HepG2 (cell line): ENCODE measurements around the gene PPIA. TPM values are rescaled to one million over a fixed set of nuclear protein-coding genes. Genes with fewer than 3 reads are reported as not detected.
A peak's percentile ranks its signal among the peaks of the same experiment; 100 is the strongest.

Experiments used
- CBX2 ChIP-seq, 2 experiments: fragments of 200-600 bp in 1 of 2; sonication (generic); formaldehyde crosslinking in 1 of 2; IDR thresholded peaks; 2 replicates each; pipeline versions ENCODE4 v1.7.0 to v1.8.1; 2018 to 2022; ENCODE audit warnings: low read depth in 2 of 2, low read length in 1 of 2, mild to moderate bottlenecking in 1 of 2, missing genetic modification reagents in 1 of 2
- CREM ChIP-seq, 2 experiments: sonication (generic) in 1 of 2; formaldehyde crosslinking in 1 of 2; IDR thresholded peaks; 2 replicates each; pipeline versions ENCODE4 v1.4.0 to v1.6.1; 2016 to 2020; ENCODE audit warnings: antibody characterized with exemption in 1 of 2, mild to moderate bottlenecking in 1 of 2, missing genetic modification reagents in 1 of 2
- ETS1 ChIP-seq: sonication (generic); formaldehyde crosslinking; IDR thresholded peaks from 2 replicates; pipeline ENCODE4 v1.4.0; 2020; ENCODE audit warnings: missing genetic modification reagents
- ETV6 ChIP-seq: sonication (generic); formaldehyde crosslinking; conservative IDR thresholded peaks from 2 replicates; pipeline ENCODE4 v1.4.0; 2020; ENCODE audit warnings: missing genetic modification reagents
- GATAD1 ChIP-seq: IDR thresholded peaks from 2 replicates; pipeline ENCODE4 v1.6.1; 2016; ENCODE audit warnings: missing genetic modification reagents, missing compliant biosample characterization
- GPN1 ChIP-seq: sonication (generic); formaldehyde crosslinking; IDR thresholded peaks from 2 replicates; pipeline ENCODE4 v1.5.1; 2020; ENCODE audit warnings: missing genetic modification reagents, borderline replicate concordance
- HHEX ChIP-seq: IDR thresholded peaks from 2 replicates; pipeline ENCODE4 v1.6.1; 2016; ENCODE audit warnings: control low read depth
- KAT7 ChIP-seq: IDR thresholded peaks from 2 replicates; pipeline ENCODE4 v1.6.1; 2018; ENCODE audit warnings: borderline replicate concordance, missing compliant biosample characterization
- MZF1 ChIP-seq: sonication (generic); formaldehyde crosslinking; IDR thresholded peaks from 2 replicates; pipeline ENCODE4 v1.8.1; 2023; ENCODE audit warnings: mild to moderate bottlenecking, missing genetic modification reagents, borderline replicate concordance
- NR1H2 ChIP-seq: sonication (generic); formaldehyde crosslinking; IDR thresholded peaks from 2 replicates; pipeline ENCODE4 v1.8.1; 2022; ENCODE audit warnings: low read depth, missing genetic modification reagents, borderline replicate concordance
- SALL1 ChIP-seq: sonication (generic); formaldehyde crosslinking; IDR thresholded peaks from 2 replicates; pipeline ENCODE4 v1.8.0; 2022; ENCODE audit warnings: mild to moderate bottlenecking, missing genetic modification reagents
- UBTF ChIP-seq: sonication (generic); formaldehyde crosslinking; IDR thresholded peaks from 2 replicates; pipeline ENCODE4 v1.4.0; 2020; ENCODE audit warnings: mild to moderate bottlenecking, missing genetic modification reagents
- ZBTB46 ChIP-seq: sonication (generic); formaldehyde crosslinking; IDR thresholded peaks from 2 replicates; pipeline ENCODE4 v1.4.0; 2020; ENCODE audit warnings: mild to moderate bottlenecking, missing genetic modification reagents, borderline replicate concordance
- ZNF280D ChIP-seq: sonication (generic); formaldehyde crosslinking; IDR thresholded peaks from 2 replicates; pipeline ENCODE4 v1.5.1; 2020; ENCODE audit warnings: mild to moderate bottlenecking, missing genetic modification reagents
- ZNF34 ChIP-seq: sonication (generic); formaldehyde crosslinking; IDR thresholded peaks from 2 replicates; pipeline ENCODE4 v1.4.0; 2020; ENCODE audit warnings: mild to moderate bottlenecking, missing genetic modification reagents, borderline replicate concordance
- ZNF431 ChIP-seq: sonication (generic); formaldehyde crosslinking; IDR thresholded peaks from 2 replicates; pipeline ENCODE4 v1.9.0; 2022; ENCODE audit warnings: missing genetic modification reagents, low read depth, mild to moderate bottlenecking, borderline replicate concordance
- ZNF670 ChIP-seq: sonication (generic); formaldehyde crosslinking; IDR thresholded peaks from 2 replicates; pipeline ENCODE4 v1.8.0; 2022; ENCODE audit warnings: mild to moderate bottlenecking, missing genetic modification reagents, borderline replicate concordance
- ZNF709 ChIP-seq: sonication (generic); formaldehyde crosslinking; IDR thresholded peaks from 2 replicates; pipeline ENCODE4 v1.5.0; 2020; ENCODE audit warnings: mild to moderate bottlenecking, missing genetic modification reagents
- ZNF788 ChIP-seq: sonication (generic); formaldehyde crosslinking; IDR thresholded peaks from 2 replicates; pipeline ENCODE4 v1.5.0; 2020; ENCODE audit warnings: mild to moderate bottlenecking, missing genetic modification reagents, borderline replicate concordance
- polyA plus RNA-seq, 8 experiments: library from polyadenylated mRNA; depleted of rRNA in 3 of 8; stranded (reverse) in 7 of 8; unstranded in 1 of 8; fragments of >200 nt; fragmentation: Illumina TruSeq in 4 of 8; extraction: Trizol in 4 of 8; gene quantifications; 2 replicates each; pipeline versions ENCODE4 v1.2.1 to v1.2.3, GENCODE V29; 2011 to 2016; ENCODE audit warnings: low read depth in 4 of 8, missing spikeins in 1 of 8, mixed read lengths in 1 of 8; ENCODE audit not compliant: insufficient read depth in 1 of 8
- total RNA-seq, 5 experiments: library from RNA; depleted of rRNA; stranded (reverse); fragments of >200 nt; fragmentation: Illumina TruSeq; extraction: Trizol; gene quantifications; 2 replicates each; pipeline ENCODE4 v1.2.3, GENCODE V29; 2016; ENCODE audit warnings: low read depth in 1 of 5

PPIA gene
- total and polyA plus RNA-seq, 2 of the 13 experiments (the other 11 are each of a cell fraction or from before 2014, with no cell fraction given), result 2,268 to 3,010 TPM

- TF ChIP-seq CBX2 (IDR thresholded peaks at IDR 0.05; ENCODE audit: low read depth, low read length), result no peak
- TF ChIP-seq CBX2 (CRISPR knock-in tag; IDR thresholded peaks at IDR 0.05; ENCODE audit: low read depth), result no peak
- peak; percentile 82 for TF ChIP-seq ZNF709 (CRISPR knock-in tag)
- no peak for TF ChIP-seq HHEX
- TF ChIP-seq ZBTB46, result no peak
- 0 out of 2 replicates have a peak, but pooled peaks have one; percentile 33 for TF ChIP-seq ZNF670 (CRISPR knock-in tag)
- TF ChIP-seq GATAD1, result no peak
- peak; percentile 81 for TF ChIP-seq ETS1
- TF ChIP-seq GPN1, result no peak
- no peak for TF ChIP-seq ZNF280D
- TF ChIP-seq CREM (IDR thresholded peaks at IDR 0.05), result peak; percentile 62
- no peak for TF ChIP-seq CREM (CRISPR knock-in tag; IDR thresholded peaks at IDR 0.05)
- TF ChIP-seq MZF1, result no peak
- peak; percentile 71 for TF ChIP-seq ZNF34 (CRISPR knock-in tag)
- TF ChIP-seq NR1H2 (CRISPR knock-in tag), result 0 out of 2 replicates have a peak, but pooled peaks have one; percentile 56
- peak; percentile 72 for TF ChIP-seq ZNF431 (CRISPR knock-in tag)
- TF ChIP-seq ZNF788 (CRISPR knock-in tag), result no peak
- peak; percentile 60 for TF ChIP-seq UBTF (CRISPR knock-in tag)
- no peak; the same call in none of the 2 replicates for TF ChIP-seq ETV6 (CRISPR knock-in tag)
- 0 out of 2 replicates have a peak, but pooled peaks have one; percentile 66 for TF ChIP-seq KAT7 (CRISPR knock-in tag)
- TF ChIP-seq SALL1, result peak; percentile 34; the same call in 1 of the 2 replicates
These were observed at the start of gene PPIA (continued) for GRCh38 chr7:44796504-44797328.
